WI38 (cell line): ENCODE results near the gene SH3PXD2B.

Experiments
- H3K4me3 ChIP-seq: 2 replicates; pipeline ENCODE4 v1.5.1; 2011; ENCODE audit warnings: low read depth, mild to moderate bottlenecking, control low read depth, low read length
- TF ChIP-seq, protein P1 (sequence below): IDR thresholded peaks from 2 replicates; pipeline ENCODE4 v1.5.1; 2012; ENCODE audit warnings: low read depth, mild to moderate bottlenecking, control low read depth, low read length

SH3PXD2B gene

DNA sequence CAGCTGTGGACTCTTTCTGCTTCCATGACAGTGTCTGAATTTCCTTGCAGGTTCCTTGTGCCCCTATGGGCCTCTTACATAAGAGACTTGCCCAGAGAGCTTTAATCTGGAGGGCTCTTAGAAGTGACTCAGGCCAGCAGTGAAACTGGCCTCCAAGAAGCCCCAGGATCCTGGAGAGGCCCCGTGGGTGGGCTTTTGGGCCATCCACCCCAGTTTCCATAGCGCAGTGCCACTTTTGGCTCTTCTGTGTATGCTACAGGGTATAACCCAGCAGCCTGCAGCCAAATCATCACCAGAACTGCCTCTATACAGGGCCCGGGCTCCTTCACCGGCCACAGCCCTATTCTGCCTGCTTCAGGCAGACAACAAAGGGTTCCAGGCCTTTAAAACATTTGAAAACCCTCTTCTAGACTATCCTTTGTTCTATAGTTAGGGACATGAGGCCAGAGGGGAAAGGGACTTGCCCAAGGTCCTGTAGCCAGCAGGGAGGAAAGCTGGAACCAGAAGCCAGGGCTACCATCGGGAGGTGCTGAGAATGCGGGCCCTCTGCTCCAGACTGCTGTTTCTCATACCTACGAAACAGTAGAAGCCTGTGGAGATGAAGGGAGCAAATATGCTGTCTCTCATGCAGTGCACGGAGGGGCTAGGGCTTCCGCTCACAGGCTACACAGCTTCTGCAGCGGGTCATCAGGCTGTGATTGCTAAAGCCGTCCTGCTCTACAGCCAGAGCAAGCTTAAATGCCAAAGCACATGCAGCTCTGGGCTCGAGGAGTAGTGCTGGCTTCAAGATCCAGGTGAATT lies 18.0 kb downstream of the SH3PXD2B start:
- TF ChIP-seq, protein P1, sequence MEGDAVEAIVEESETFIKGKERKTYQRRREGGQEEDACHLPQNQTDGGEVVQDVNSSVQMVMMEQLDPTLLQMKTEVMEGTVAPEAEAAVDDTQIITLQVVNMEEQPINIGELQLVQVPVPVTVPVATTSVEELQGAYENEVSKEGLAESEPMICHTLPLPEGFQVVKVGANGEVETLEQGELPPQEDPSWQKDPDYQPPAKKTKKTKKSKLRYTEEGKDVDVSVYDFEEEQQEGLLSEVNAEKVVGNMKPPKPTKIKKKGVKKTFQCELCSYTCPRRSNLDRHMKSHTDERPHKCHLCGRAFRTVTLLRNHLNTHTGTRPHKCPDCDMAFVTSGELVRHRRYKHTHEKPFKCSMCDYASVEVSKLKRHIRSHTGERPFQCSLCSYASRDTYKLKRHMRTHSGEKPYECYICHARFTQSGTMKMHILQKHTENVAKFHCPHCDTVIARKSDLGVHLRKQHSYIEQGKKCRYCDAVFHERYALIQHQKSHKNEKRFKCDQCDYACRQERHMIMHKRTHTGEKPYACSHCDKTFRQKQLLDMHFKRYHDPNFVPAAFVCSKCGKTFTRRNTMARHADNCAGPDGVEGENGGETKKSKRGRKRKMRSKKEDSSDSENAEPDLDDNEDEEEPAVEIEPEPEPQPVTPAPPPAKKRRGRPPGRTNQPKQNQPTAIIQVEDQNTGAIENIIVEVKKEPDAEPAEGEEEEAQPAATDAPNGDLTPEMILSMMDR, result no peak
- H3K4me3 ChIP-seq, result no peak overlapping the region

DNA sequence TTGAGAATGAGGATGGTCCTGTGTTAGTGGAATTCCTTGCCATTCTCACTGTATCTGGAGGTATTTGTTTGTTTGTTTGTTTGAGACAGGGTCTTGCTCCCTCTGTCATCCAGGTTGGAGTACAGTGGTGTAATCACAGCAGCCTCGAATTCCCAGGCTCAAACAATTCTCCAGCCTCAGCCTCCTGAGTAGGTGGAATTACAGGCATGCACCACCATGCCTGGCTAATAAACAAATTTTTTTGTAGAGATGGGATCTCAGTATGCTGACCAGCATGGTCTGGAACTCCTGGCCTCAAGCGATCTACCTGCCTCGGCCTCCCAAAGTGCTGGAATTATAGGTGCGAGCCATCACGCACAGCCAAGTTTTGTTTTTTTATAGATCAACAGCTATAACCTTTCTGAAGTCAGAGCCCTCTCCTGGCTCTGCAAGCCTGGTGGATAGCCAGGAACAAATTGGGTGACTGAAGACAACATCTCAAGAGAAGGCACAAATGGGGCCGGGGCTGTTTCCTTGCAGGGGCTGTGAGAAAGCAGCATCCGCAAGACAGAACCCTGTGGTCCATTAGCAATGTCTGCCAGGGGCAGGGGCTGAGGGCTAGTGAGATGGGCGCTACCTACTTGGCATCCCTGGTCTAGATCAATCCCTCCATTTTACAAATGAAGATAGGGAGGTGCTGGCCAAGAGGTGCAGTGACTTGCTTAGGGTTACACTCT lies 18.8 kb downstream of the SH3PXD2B start:
- TF ChIP-seq, protein P1, result no peak
- H3K4me3 ChIP-seq, result no peak overlapping the region

DNA sequence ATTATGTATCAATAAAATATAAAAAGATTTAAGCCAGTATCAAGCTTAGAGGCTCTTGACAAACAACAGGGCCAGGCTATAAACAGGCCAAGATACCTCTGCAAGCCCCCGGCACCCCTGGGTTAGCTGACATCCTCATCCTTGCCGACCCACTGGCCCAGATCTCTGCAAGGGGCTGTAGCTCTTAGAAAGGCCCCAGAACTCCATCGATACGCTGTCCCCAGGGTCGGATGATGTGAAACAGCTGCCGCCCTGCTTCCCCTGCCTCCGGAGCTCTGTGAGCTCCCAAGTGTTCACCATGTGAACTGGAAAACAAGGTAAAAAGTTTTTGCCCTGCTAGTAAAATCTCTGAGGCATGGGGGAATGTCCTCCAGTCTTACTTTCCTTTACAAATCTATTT lies 20.1 kb downstream of the SH3PXD2B start:
- H3K4me3 ChIP-seq, result no peak overlapping the region
- TF ChIP-seq, protein P1, result no peak

DNA sequence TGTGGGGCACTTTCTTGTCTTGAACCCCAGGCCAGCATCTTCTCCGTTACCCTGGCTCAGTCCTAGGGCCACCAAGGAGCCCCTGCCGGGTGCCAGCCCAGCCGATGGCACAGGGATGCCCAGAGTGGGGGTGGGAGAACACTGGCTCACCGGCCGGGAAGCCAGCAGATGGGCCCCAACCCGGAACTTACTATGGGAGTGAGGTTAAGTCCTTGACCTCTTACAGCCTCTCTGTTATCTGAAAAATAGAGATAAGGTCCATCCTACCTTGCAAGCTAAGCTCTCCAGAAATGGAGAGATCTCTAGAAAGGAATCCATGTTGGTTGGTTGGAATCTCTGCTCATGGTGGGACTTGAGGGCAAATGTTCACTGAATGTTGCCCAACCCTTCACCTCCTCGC lies 20.8 kb downstream of the SH3PXD2B start:
- TF ChIP-seq, protein P1, result no peak

DNA sequence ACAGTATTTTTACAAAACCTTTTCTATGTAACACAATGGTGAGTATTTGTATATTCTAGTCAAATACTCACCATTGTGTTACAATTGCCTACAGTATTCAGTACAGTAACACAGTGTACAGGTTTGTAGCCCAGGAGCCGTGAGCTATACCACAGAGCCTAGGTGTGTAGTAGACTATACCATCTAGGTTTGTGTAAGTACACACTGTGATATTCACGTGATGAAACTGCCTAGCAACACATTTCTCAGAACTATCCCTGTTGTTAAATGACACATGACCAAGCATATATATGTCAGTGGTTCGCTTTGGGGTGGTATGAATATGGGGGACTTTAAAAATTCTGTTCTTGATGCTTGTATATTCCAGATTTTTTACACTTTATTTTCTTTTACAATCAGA lies 21.3 kb downstream of the SH3PXD2B start:
- TF ChIP-seq, protein P1, result no peak
- no peak overlapping the region for H3K4me3 ChIP-seq

More for the DNA sequence above, 20.8 kb downstream of the SH3PXD2B start:
- no peak overlapping the region for H3K4me3 ChIP-seq

DNA sequence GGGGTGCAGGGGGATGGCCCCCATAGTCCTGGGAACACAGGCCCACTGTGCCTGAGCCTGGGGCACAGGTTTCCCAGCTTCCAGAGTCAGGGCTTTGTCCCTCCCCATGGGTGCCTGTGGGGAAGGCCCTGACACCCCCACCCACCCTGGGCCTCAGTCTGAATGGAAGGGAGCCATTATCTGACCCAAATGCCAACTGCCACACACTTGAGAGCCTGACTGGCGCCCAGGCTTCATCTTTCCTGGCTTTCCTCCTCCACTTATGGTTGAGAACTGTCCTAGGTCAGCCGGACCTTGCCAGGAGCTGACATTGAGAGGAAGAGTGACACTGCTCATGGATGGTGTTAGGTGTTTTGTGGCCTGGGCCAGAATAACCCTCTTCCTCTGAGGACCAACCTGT lies 24.0 kb downstream of the SH3PXD2B start:
- TF ChIP-seq, protein P1, result no peak
- no peak overlapping the region for H3K4me3 ChIP-seq
